C4-2B (cell line): ENCODE measurements around the gene SSU72.

Experiments
- H3K27ac ChIP-seq: fragments of 450-650 bp; 2 replicates; pipeline ENCODE4 v1.5.1; 2017
- CTCF ChIP-seq: fragments of 450-650 bp; conservative IDR thresholded peaks from 2 replicates; pipeline ENCODE4 v1.5.1; 2017; ENCODE audit warnings: mild to moderate bottlenecking
- ZFX ChIP-seq: fragments of 450-650 bp; IDR thresholded peaks from 2 replicates; pipeline ENCODE4 v1.6.1; 2017

The SSU72 gene

DNA sequence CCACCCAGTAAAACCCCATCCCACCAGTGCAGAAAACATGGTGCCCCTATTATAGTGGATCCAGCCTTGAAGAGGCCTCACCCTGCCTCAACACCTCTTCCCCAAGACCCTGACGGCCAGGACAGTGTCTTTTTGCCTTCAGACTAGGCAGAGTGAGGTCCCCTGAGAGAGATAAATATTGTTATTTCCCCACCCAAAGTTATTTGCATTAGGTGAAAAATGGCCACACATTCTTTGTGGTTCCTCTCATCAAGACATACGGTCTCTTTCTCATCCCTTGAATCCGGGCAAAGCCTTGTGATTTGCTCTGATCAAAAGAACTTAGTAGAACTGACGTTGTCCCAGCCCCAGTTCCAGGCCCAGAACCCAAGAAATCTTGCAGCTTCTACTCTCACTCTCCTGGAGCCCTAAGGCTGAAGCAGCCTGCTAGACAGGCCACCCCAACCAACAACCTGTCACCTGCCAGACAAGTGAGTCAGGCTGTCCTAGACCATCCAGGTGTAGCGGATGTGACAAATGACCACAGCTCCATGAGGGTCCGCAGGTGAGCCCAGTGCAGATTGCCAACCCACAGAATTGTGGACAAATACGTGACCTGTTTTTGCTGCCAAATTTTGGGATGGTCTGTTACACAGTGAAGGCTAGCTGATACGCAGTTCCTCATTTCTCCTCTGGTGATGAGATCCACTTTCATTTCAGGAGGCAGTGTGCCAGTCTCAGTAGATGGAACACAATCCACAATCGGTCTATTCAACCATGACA is 8.1 kb upstream of the SSU72 start:
- no peak overlapping the region for H3K27ac ChIP-seq
- TF ChIP-seq ZFX, result no peak
- TF ChIP-seq CTCF, result no peak

GRCh38 chr1:1578371-1578940 is 3.8 kb upstream of the SSU72 start:
- TF ChIP-seq CTCF (no peak), ZFX (no peak)
- H3K27ac ChIP-seq, result no peak overlapping the region

DNA sequence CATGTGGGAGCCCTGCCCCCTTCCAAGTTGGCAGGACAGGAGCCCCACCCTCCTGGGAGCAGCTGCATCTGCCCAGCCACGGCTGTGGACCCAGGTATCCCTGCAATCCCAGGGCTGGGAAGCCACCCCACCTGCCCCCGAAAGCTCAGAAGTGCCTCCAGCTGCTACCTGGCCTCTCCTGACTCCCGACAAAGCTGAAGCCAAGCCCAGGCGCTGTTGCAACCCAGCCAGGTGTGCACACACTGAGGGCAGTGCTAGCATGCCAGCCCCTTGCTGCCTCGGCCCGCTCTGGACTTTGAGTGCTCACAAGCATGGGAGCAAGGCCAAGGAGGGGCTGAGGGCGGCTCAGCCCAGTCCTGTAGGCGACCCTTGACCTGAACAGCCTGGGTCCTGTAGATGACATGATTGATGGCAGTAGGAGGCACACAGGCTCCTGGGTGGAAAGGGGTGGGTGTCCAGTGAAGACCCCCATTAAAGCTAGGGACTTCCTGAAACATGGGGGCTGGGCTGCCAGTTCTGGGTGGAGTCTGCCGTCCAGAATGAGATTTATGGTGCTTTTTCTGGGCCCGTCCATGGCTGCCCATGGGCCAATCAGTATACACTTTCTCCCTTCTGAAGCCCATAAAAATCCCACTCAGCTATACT is 2.8 kb upstream of the SSU72 start:
- no peak overlapping the region for H3K27ac ChIP-seq
- TF ChIP-seq ZFX (no peak), CTCF (no peak)

DNA sequence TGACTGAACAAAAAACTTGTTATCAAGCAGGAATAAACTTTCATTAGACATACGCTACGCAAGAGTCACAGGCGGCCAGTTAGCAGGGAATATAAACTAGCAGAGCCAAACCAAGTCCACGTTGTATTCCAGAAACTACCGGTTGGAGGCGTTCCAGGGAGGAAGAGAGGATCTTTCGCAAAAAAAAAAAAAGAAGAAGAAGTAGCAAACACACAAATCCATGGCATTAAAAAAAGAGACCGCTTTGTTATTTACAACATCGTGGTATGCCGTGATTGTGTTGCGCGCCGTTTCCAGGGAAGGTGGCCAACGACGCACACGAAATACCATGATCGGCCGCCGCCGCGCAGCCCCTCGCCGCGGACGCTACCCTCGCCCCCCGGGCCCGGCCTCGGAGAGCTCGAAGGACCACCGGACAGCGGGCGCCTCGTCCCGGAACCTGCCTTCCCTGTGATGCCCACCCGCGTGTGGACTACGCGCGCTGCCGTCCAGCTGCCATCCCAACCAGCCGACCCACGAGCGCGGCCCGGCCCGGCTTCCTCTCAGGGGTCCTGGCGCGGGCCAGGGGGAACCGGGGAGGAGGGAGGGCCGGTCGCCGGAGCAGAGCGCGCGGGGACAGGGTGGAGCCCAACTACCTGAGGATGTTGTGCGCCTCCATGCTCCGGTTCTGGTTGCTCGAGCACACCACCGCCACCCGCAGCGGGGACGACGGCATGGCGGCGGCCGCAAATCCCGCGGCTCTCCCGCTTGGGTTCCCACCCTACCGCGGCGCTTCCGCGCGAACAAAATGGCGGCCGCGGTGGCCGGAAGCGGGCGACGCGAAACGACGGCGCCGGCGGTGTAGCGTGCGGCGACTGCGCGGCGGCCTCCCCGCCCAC is 581 bp downstream of the SSU72 start:
- TF ChIP-seq ZFX, result no peak
- TF ChIP-seq CTCF, result no peak

GRCh38 chr1:1569341-1569740 is 5.3 kb downstream of the SSU72 start:
- H3K27ac ChIP-seq, result no peak overlapping the region
- TF ChIP-seq CTCF (no peak), ZFX (no peak)

More for the DNA sequence above, 581 bp downstream of the SSU72 start:
- H3K27ac ChIP-seq, result peak overlapping the region; percentile 99

- no peak overlapping the region for H3K27ac ChIP-seq
- TF ChIP-seq CTCF, result no peak
- TF ChIP-seq ZFX, result no peak
Observed at GRCh38 chr1:1567891-1568291, 6.8 kb downstream of the SSU72 start.
